T47D (cell line): Measurements from ENCODE around the gene ITIH4.

Experiments
- DNase-seq, 2 experiments: peaks; one replicate each; pipeline versions ENCODE4 v3.0.0 to v3.0.0-alpha.2; 2011 to 2012; ENCODE audit warnings: low read depth in 1 of 2, low spot score in 1 of 2
- JUND ChIP-seq: IDR thresholded peaks from 2 replicates; pipeline ENCODE4 v1.6.1; 2012; ENCODE audit warnings: low read depth
- in situ Hi-C: cut with HindIII; loops from 2 replicates; pipeline ENCODE4 v1.10.0; 2016; ENCODE audit warnings: low sequenced_read_pairs, low pct_unique_long_range_greater_than_20kb

Gene ITIH4

DNA sequence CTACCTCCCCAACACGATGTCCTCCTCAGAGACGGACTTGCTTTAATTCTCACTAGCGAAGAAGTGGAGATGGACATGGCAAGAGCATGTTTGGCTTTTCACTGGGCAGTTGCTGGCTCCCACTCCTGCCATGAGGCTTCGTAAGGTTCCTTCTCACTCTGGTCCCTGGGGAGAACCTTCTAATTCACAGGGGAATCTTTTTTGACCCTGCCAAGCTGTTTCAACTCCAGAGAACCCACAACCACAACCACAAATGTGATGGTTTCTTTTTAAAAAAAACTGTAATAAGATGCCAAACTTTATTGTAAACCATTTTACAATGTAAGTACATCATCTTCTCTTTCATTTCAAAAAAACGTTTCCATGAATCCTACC is 6.0 kb upstream of the ITIH4 start:
- no peak for DNase-seq
- in situ Hi-C loops = no loop called here
- TF ChIP-seq JUND = no peak

DNA sequence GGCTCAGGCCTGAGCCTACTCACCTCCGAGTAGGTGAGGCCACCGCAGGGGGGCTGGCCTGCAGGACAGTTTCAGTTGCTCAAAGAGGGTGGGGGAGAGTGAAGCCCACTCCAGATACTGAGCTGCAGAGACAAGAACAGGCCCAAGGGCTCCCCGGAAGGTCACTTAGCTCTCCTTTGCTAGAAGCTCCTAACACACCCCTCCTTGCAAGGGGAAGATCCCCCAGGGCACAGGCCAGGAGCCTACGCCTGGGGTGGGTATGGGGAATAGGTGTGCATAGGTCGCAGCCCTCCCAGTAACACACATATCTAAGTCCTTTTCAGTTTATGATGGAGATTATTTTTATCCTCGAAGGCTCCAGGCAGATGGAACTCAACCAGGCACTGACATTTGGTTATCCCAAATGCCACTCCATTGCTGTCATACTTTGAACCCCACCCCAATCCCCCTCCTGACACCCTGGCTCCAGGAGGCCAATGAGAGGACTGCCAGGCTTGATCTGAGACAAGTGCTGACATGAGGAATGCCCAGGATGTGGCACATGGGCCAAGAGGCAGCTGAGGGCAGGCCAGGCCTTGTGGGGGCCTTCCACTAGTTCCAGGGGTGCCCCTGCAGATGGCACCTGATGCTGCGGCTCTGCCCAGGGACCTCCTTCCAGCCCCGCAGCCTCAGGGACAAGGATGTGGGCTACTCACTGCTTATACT is 5.4 kb upstream of the ITIH4 start:
- TF ChIP-seq JUND = no peak
- no peak for DNase-seq
- in situ Hi-C loops = no loop called here

DNA sequence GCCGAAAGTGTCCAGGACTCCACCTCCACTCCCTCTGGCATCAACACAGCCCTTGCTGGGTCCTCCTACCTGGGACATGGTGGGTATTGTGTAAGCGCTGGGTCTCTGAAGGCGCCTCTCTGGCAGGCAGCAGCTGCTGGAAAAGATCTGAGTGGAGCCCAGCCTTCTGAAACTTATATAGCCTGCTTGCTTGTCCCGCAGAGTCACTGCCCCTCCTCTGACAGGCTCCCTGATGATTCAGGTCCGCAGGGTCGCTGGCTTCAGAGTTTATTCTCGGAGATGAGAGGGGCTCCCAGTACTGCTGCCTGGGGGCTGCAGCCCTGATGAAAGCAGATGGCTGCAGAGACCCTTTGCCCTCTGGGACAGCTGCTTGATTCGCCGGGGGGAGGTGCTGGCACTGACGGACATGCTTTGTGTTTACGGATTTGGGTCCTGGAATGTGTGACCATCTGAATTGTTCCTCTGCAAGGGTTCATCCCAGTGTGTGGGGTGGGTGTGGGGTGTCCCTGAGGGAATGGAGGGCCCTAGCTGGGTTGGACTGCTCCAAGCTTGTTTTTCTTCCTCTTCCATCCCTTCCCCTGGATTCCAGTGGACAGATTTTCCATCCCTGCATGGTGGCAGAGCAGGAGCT is 4.5 kb upstream of the ITIH4 start, which contains the start of gene MUSTN1:
Gene MUSTN1, minus strand, starts transcription at position 149 of the 631 bp plus-strand sequence. Its CDS starts 71 bp downstream, at position 78.
- in situ Hi-C loops = no loop called here
- no peak for TF ChIP-seq JUND
- DNase-seq = no peak

DNA sequence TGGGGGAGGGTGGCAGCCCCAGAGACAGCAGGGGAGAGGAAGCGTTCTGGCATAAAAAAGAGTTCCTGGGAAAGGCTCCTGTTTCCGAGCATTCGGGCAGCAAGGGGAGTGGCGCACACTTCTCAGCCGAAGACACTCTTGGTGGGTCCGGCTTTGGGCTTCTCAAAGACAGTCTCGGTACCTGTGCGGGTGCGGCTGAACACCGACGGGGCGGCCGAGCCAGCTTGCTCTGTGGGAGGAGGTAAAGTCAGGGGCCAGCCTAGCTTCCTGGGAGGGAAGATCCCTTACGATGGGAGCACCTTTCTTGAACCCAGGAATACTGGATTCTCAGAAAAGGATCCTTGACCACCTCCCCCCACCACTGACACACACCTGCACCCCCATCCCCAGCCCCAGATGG is 2.7 kb upstream of the ITIH4 start:
- in situ Hi-C loops = no loop called here
- no peak for DNase-seq
- no peak for TF ChIP-seq JUND

DNA sequence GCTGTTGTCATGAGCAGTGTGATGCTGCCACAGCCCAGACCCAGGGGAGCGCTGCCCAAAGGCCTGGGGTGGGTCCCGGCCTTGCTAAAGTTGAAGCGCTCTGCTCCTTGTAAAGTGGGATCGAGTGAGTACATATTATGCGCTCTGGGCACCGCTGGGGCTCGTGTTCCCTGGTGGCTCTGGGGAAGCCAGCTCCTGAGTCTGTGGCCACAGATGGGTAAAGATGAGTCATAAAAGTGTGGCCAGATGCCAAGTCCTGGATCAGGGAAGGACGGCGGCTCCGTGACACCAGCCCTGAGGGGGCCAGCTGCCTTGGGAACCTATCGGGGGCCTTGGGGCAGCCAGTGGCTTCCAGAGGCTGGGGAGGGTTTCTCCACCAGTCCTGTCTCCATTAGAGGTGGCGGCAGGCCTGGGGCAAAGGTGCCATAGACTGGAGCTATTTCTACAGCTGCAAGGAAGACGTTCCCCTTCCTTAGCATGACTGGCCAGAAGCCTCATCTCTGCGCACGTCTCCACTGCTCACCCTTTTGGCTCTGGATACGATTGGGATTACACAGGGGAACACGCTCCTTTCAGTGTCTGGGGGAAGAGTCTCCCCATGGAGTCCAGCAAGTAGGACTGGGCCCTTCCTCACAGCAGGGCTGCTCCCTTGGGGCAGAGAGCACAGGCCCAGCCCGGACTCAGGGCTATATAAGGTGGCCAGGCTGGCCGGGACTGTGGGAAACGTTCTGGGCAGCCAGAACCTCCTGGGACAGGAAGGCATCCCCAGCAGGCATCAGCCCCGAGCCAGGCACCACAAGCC is 1.2 kb upstream of the ITIH4 start:
- DNase-seq = peak in 1 of 2 experiments; percentile 51

DNA sequence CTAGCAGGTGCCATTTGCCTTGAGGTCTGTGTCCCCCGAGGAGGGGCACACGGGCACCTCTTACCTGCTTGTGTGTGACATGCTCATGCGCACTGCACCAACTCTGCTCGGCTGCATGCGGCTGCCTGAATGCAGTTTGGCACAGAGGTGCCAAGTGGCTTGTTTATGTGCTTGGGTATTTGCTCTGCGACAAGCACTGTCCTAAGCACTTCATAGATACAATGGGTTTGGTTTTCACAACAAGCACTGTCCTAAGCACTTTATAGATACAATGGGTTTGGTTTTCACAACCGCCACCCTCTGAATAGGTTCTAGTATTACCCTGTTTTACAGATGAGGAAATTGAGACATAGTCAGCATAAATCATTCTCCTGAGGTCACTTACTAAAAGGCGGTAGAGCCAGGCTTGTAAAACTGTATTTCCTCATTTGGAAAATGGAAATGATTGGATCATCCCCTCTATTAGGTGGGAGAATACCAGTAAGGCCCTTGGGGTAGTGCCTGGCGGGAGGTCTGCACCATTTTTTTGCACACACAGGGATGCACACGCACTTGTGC is 487 bp downstream of the ITIH4 start:
- in situ Hi-C loops = no loop called here
- DNase-seq = no peak
- TF ChIP-seq JUND = no peak

More for the DNA sequence above, 1.2 kb upstream of the ITIH4 start:
- TF ChIP-seq JUND = no peak
- in situ Hi-C loops = no loop called here

DNA sequence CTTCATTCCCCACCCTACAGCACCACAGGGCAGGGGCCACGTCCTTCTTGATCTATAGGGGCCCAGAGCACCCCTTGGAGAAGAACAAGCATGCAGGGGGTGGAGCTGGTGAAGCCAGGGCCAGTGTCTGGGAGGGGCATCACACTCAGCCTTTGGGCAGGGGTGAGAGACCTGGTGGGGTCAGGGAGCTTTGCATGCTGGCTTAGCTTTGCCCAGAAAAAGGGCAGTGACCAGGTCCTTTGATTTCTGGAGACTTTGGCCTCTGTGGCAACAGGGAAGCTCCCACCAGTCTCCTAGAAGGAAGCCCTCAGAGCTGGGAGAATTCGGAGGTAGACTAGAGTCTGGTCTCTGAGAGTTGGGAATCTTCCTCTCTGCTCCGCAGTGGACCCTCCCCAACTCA is 990 bp downstream of the ITIH4 start:
- no peak for DNase-seq
- in situ Hi-C loops = no loop called here
- TF ChIP-seq JUND = no peak

DNA sequence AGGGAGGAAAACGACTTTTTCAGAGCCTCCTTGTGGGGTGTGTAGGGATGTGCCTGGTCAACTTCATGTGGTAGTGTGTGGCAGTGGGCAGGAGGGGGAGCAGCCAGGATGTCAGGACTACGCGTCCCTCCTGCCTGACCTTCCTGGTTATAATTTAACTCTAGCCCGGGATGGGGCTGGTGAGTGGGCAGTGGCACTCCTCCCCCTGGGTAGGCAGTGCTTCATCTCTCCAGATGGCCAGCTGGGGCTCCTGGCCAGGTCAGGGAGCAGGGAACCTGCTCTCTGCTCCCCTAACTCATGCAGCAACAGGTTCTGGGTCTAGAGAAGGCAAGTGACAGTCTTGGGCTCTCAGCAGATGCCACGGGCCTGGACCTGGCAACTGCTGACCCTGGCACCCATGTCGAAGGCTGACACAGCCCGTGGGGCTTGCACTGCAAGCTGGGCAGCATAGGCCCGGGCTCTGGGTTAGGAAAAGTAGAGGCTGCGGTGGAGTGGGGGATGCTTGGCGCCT is 2.6 kb downstream of the ITIH4 start:
- no peak for DNase-seq
- TF ChIP-seq JUND = no peak
- in situ Hi-C loops = no loop called here

DNA sequence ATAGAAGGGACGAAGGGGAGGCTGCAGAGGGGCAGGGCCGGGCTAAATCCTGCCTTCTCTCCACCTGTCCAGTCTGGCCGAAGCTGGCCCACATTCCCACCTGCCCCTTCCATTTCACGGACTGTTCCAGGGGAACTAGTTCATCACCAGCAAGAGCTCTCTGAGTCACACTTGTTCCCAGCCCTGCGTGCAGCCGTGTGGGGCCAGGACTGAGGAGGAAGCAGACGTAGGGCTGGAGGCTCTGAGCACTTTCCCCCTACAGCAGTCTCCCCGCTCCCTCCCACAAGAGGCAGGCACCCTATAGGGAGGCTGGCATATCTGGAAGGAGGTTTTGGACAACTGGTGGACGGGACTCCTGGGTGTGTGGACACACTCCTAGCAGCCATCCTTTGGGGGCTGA is 3.0 kb downstream of the ITIH4 start:
- in situ Hi-C loops = no loop called here
- DNase-seq = no peak
- TF ChIP-seq JUND = no peak

DNA sequence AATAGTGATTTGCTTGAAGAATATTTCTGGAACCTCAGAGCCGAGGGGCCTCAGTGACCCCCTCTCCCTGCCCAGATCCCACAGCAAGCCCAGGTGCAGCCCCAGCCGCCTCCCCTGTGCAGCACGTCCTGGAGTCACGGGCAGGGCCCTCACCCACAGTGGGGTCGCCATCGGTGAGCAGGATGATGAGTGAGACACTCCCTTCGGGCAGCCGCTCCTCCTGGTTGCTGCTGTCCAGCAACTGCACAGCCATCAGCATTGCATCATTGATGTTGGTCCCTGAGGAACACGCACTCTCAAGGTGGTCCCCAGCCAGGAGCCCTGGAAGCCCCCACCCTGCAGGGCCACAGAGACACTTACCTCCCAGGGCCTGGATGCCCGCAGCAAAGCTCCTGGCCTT is 6.4 kb downstream of the ITIH4 start:
- TF ChIP-seq JUND = no peak
- no peak for DNase-seq
- in situ Hi-C loops = no loop called here

DNA sequence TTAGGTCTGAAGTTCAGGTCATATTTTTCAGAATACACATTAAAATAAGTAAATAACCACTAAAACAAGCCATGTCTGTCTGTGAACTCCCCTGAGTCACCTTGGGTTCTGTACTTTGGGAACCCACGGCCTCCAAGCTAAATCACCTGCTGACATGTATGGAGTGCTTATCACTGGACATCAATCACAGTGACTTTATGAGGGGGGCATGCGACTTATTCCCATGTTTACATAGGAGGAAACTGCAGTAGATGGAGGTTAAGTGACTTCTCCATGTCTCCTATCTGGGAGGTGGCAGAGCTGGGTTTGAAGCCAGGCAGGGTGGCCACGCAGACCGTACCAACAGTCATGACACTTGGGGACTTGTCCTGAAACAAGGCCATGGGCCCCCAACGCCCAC is 8.1 kb downstream of the ITIH4 start:
- no peak for DNase-seq
- in situ Hi-C loops = no loop called here
- no peak for TF ChIP-seq JUND

DNA sequence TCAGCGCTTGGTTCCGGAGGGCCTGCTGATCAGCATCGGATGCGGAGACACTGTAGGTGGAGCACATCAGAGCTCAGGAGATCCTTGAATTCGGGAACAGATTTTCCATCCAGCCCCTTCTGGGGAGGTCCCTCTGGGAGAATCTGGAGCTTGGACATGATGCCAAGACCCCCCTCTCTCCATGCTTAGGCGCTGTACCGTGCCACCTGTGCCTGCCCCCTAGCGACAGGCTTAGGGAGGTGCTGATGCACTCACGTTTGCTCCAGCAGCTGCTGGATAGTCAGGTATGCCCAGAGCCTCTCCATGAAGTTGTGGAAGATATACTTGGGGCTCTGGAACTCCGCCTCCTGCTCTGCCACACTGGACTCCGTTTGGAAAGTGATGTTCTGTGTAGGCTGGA is 9.7 kb downstream of the ITIH4 start:
- in situ Hi-C loops = no loop called here
- DNase-seq = peak in 1 of 2 experiments; percentile 49
- TF ChIP-seq JUND = no peak

DNA sequence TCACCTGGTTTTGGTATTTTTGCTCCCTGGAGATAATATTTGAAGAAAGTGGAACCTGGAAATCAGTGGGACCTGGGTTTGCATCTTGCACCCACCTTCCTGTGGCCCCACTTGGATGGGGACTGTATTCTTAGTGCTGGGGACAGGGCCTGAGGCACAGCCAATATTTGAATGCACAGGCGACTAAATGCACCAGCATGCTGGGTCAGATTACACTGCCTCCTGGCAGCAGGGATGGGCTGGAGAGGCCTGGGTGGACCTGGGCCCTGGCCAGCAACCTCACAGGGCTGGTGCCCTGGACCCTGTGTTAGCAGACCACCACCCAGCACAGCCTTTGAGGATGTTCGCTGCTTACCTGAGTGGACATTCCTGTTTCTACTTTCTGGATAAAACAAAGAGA is 10.5 kb downstream of the ITIH4 start:
- in situ Hi-C loops = no loop called here
- no peak for DNase-seq
- no peak for TF ChIP-seq JUND
